Measurements from ENCODE around the gene DRD1. TPM values are rescaled to one million over a fixed set of nuclear protein-coding genes. Genes with fewer than 3 reads are reported as not detected.
"Not testable (repeated sequence)": the region's sequence is repeated elsewhere in the genome, so short reads cannot be mapped to it uniquely, and the experiment has no call there.

Gene DRD1
- total and polyA plus RNA-seq, 2 donors from 2014 or later: 0.25 to 0.28 TPM

- H3K4me3 ChIP-seq (ENCODE audit: low read length in 3 of 3): no peak overlapping the region
- no peak overlapping the region for H3K27ac ChIP-seq (ENCODE audit: low read depth in 2 of 2, low read length in 2 of 2)
- H3K9ac ChIP-seq (ENCODE audit: low read length in 3 of 3): no peak overlapping the region
- no peaks in the 10 kb centered on the region for H3K36me3 ChIP-seq (ENCODE audit: control insufficient read depth in 2 of 3, insufficient read depth in 3 of 3, low read length in 3 of 3)
- no peak for FAIRE-seq
- DNase-seq: no peak
- H3K9me3 ChIP-seq (ENCODE audit: control insufficient read depth in 2 of 3, insufficient read depth in 1 of 3, low read length in 3 of 3): no peaks in the 10 kb centered on the region
- intact Hi-C loops (cut with DNase I): no loop called here
- no peak for TF ChIP-seq CTCF (IDR thresholded peaks at IDR 0.05; ENCODE audit: borderline replicate concordance, extremely low read depth, insufficient read depth)
- H3K4me1 ChIP-seq (ENCODE audit: control insufficient read depth in 2 of 3, insufficient read depth in 2 of 3, low read depth in 1 of 3, low read length in 3 of 3): no peaks in the 10 kb centered on the region
- H3K27me3 ChIP-seq (ENCODE audit: control insufficient read depth, insufficient read depth, low read length): no peaks in the 10 kb centered on the region
These were observed 12.2 kb upstream of the DRD1 start for GRCh38 chr5:175456105-175456742.

- H3K9me3 ChIP-seq (ENCODE audit: control insufficient read depth in 2 of 3, insufficient read depth in 1 of 3, low read length in 3 of 3); FAIRE-seq; H3K4me3 ChIP-seq (ENCODE audit: low read length in 3 of 3); H3K4me1 ChIP-seq (ENCODE audit: control insufficient read depth in 2 of 3, insufficient read depth in 2 of 3, low read depth in 1 of 3, low read length in 3 of 3); H3K9ac ChIP-seq (ENCODE audit: low read length in 3 of 3); DNase-seq; intact Hi-C loops (cut with DNase I); H3K27me3 ChIP-seq (ENCODE audit: control insufficient read depth, insufficient read depth, low read length); H3K36me3 ChIP-seq (ENCODE audit: control insufficient read depth in 2 of 3, insufficient read depth in 3 of 3, low read length in 3 of 3); H3K27ac ChIP-seq (ENCODE audit: low read depth in 2 of 2, low read length in 2 of 2): not testable (repeated sequence)
These were observed 10.4 kb upstream of the DRD1 start for GRCh38 chr5:175454338-175454737.

- intact Hi-C loops (cut with DNase I): no loop called here
- Histone ChIP-seq H3K27ac (ENCODE audit: low read depth in 2 of 2, low read length in 2 of 2) (no peak overlapping the region), H3K4me1 (ENCODE audit: control insufficient read depth in 2 of 3, insufficient read depth in 2 of 3, low read depth in 1 of 3, low read length in 3 of 3) (no peaks in the 10 kb centered on the region), H3K27me3 (ENCODE audit: control insufficient read depth, insufficient read depth, low read length) (peaks cover 3% of the 10 kb centered on the region), H3K9me3 (ENCODE audit: control insufficient read depth in 2 of 3, insufficient read depth in 1 of 3, low read length in 3 of 3) (no peaks in the 10 kb centered on the region), H3K36me3 (ENCODE audit: control insufficient read depth in 2 of 3, insufficient read depth in 3 of 3, low read length in 3 of 3) (no peaks in the 10 kb centered on the region), H3K9ac (ENCODE audit: low read length in 3 of 3) (no peak overlapping the region), H3K4me3 (ENCODE audit: low read length in 3 of 3) (no peak overlapping the region)
- DNase-seq (no peak), FAIRE-seq (no peak)
- no peak for TF ChIP-seq CTCF (IDR thresholded peaks at IDR 0.05; ENCODE audit: borderline replicate concordance, extremely low read depth, insufficient read depth)
These were observed 8.2 kb upstream of the DRD1 start for GRCh38 chr5:175452166-175452565.

- H3K9ac ChIP-seq (ENCODE audit: low read length in 3 of 3): no peak overlapping the region
- H3K4me1 ChIP-seq (ENCODE audit: control insufficient read depth in 2 of 3, insufficient read depth in 2 of 3, low read depth in 1 of 3, low read length in 3 of 3): peaks cover 0 to 3% (median 0%) of the 10 kb centered on the region in 3 donors
- no peaks in the 10 kb centered on the region for H3K36me3 ChIP-seq (ENCODE audit: control insufficient read depth in 2 of 3, insufficient read depth in 3 of 3, low read length in 3 of 3)
- no peak for TF ChIP-seq CTCF (IDR thresholded peaks at IDR 0.05; ENCODE audit: borderline replicate concordance, extremely low read depth, insufficient read depth)
- H3K4me3 ChIP-seq (ENCODE audit: low read length in 3 of 3): no peak overlapping the region
- no peaks in the 10 kb centered on the region for H3K9me3 ChIP-seq (ENCODE audit: control insufficient read depth in 2 of 3, insufficient read depth in 1 of 3, low read length in 3 of 3)
- intact Hi-C loops (cut with DNase I): no loop called here
- H3K27ac ChIP-seq (ENCODE audit: low read depth in 2 of 2, low read length in 2 of 2): no peak overlapping the region
- no peak for FAIRE-seq
- no peak for DNase-seq
- H3K27me3 ChIP-seq (ENCODE audit: control insufficient read depth, insufficient read depth, low read length): peaks cover 10% of the 10 kb centered on the region
These were observed 4.3 kb upstream of the DRD1 start for GRCh38 chr5:175448276-175448675.
